GM19372 (cell line): ENCODE measurements around the gene GLCCI1.

Experiments
- ATAC-seq: cut with Tn5 transposase; IDR thresholded peaks from one replicate; pipeline ENCODE4 v1.9.1; 2021; ENCODE audit warnings: mild to moderate bottlenecking, low read depth, moderate library complexity; ENCODE audit not compliant: unreplicated experiment

Gene GLCCI1

GRCh38 chr7:7959979-7960670, 8.5 kb upstream of the GLCCI1 start:
- ATAC-seq = peak; percentile 80

- no peak for ATAC-seq
These were observed 5.7 kb upstream of the GLCCI1 start for GRCh38 chr7:7962851-7963250.

GRCh38 chr7:7964250-7964649, 4.3 kb upstream of the GLCCI1 start:
- ATAC-seq = no peak

- no peak for ATAC-seq
These were observed 3.9 kb upstream of the GLCCI1 start for GRCh38 chr7:7964691-7965090.

GRCh38 chr7:7965301-7965700, 3.3 kb upstream of the GLCCI1 start:
- ATAC-seq = no peak

GRCh38 chr7:7966141-7966734, 2.4 kb upstream of the GLCCI1 start:
- ATAC-seq = no peak

- ATAC-seq = no peak
These were observed 581 bp upstream of the GLCCI1 start for GRCh38 chr7:7967886-7968543.

GRCh38 chr7:7969306-7970236, 975 bp downstream of the GLCCI1 start:
- no peak for ATAC-seq

GRCh38 chr7:7970237-7970530, 1.6 kb downstream of the GLCCI1 start:
- no peak for ATAC-seq

GRCh38 chr7:7970531-7971307, 2.1 kb downstream of the GLCCI1 start:
- no peak for ATAC-seq

- ATAC-seq = no peak
These were observed 2.9 kb downstream of the GLCCI1 start for GRCh38 chr7:7971308-7972040.

GRCh38 chr7:7972128-7972527, 3.5 kb downstream of the GLCCI1 start:
- ATAC-seq = no peak

GRCh38 chr7:7972922-7973594, 4.5 kb downstream of the GLCCI1 start:
- ATAC-seq = no peak

GRCh38 chr7:7976677-7977076, 8.1 kb downstream of the GLCCI1 start:
- ATAC-seq = no peak

GRCh38 chr7:7977774-7978173, 9.2 kb downstream of the GLCCI1 start:
- no peak for ATAC-seq

- ATAC-seq = no peak
These were observed 10.3 kb downstream of the GLCCI1 start for GRCh38 chr7:7978860-7979259.

GRCh38 chr7:7979558-7979957, 11.0 kb downstream of the GLCCI1 start:
- ATAC-seq = no peak

GRCh38 chr7:7980134-7980533, 11.5 kb downstream of the GLCCI1 start:
- ATAC-seq = no peak

- ATAC-seq = no peak
These were observed 14.3 kb downstream of the GLCCI1 start for GRCh38 chr7:7982904-7983303.
